ENCODE results near the gene ARSG.

DNA sequence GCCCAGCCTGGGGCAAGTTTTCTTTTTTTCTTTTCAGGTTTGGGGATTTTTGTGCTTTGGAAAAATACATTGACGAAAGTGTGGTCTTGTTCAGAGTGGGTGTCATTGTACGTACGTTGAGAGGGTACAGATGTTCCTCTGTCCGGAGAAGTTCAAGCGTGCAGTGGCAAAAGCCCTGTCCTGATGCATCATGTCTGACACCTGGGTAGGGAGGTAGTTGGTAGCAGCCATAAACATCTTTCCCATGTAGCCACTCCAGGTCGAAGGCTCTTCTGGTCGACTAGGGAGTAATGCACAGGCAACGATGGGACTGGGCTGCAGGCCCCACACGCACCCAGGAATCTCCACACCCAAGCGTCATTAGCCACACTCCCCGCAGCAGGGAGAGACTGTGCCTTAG, 138.6 kb downstream of the ARSG start:
- TF ChIP-seq ZNF335 (tag by site-specific recombination; conservative IDR thresholded peaks at IDR 0.05) (no peak), ZBTB1 (tag by site-specific recombination; IDR thresholded peaks at IDR 0.05) (no peak), KLF16 (tag by site-specific recombination; IDR thresholded peaks at IDR 0.05) (no peak), ZBTB7A (tag by site-specific recombination; IDR thresholded peaks at IDR 0.05; ENCODE audit: low read depth) (no peak), ZNF777 (tag by site-specific recombination; IDR thresholded peaks at IDR 0.05; ENCODE audit: borderline replicate concordance) (no peak), GLI2 (tag by site-specific recombination; IDR thresholded peaks at IDR 0.05; ENCODE audit: borderline replicate concordance, low read depth) (no peak), ZNF140 (tag by site-specific recombination; IDR thresholded peaks at IDR 0.05) (no peak), ZNF2 (tag by site-specific recombination; IDR thresholded peaks at IDR 0.05) (no peak), ZNF654 (tag by site-specific recombination; IDR thresholded peaks at IDR 0.05; ENCODE audit: low read depth) (no peak), ZNF37A (tag by site-specific recombination; IDR thresholded peaks at IDR 0.05) (no peak), GLIS2 (tag by site-specific recombination; IDR thresholded peaks at IDR 0.05) (no peak)
- TF ChIP-seq, protein P1, sequence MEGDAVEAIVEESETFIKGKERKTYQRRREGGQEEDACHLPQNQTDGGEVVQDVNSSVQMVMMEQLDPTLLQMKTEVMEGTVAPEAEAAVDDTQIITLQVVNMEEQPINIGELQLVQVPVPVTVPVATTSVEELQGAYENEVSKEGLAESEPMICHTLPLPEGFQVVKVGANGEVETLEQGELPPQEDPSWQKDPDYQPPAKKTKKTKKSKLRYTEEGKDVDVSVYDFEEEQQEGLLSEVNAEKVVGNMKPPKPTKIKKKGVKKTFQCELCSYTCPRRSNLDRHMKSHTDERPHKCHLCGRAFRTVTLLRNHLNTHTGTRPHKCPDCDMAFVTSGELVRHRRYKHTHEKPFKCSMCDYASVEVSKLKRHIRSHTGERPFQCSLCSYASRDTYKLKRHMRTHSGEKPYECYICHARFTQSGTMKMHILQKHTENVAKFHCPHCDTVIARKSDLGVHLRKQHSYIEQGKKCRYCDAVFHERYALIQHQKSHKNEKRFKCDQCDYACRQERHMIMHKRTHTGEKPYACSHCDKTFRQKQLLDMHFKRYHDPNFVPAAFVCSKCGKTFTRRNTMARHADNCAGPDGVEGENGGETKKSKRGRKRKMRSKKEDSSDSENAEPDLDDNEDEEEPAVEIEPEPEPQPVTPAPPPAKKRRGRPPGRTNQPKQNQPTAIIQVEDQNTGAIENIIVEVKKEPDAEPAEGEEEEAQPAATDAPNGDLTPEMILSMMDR (tag by site-specific recombination; IDR thresholded peaks at IDR 0.05): no peak
- TF ChIP-seq, protein P2, sequence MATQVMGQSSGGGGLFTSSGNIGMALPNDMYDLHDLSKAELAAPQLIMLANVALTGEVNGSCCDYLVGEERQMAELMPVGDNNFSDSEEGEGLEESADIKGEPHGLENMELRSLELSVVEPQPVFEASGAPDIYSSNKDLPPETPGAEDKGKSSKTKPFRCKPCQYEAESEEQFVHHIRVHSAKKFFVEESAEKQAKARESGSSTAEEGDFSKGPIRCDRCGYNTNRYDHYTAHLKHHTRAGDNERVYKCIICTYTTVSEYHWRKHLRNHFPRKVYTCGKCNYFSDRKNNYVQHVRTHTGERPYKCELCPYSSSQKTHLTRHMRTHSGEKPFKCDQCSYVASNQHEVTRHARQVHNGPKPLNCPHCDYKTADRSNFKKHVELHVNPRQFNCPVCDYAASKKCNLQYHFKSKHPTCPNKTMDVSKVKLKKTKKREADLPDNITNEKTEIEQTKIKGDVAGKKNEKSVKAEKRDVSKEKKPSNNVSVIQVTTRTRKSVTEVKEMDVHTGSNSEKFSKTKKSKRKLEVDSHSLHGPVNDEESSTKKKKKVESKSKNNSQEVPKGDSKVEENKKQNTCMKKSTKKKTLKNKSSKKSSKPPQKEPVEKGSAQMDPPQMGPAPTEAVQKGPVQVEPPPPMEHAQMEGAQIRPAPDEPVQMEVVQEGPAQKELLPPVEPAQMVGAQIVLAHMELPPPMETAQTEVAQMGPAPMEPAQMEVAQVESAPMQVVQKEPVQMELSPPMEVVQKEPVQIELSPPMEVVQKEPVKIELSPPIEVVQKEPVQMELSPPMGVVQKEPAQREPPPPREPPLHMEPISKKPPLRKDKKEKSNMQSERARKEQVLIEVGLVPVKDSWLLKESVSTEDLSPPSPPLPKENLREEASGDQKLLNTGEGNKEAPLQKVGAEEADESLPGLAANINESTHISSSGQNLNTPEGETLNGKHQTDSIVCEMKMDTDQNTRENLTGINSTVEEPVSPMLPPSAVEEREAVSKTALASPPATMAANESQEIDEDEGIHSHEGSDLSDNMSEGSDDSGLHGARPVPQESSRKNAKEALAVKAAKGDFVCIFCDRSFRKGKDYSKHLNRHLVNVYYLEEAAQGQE (tag by site-specific recombination; IDR thresholded peaks at IDR 0.05): no peak
